Stomach (tissue), 4 donors: ENCODE results near the gene NELL1.

Experiments
- CTCF ChIP-seq, 7 experiments: fragments of 450-650 bp in 4 of 7; fragments of 200-600 bp in 3 of 7; sonication (generic) in 3 of 7; IDR thresholded peaks; one replicate each; pipeline ENCODE4 v1.5.1; 2016 to 2019; ENCODE audit warnings: antibody characterized with exemption in 7 of 7, control low read depth in 2 of 7, mild to moderate bottlenecking in 1 of 7
- EP300 ChIP-seq: sonication (generic); formaldehyde crosslinking; IDR thresholded peaks from one replicate; pipeline ENCODE4 v1.6.1; 2017; ENCODE audit warnings: antibody characterized with exemption
- POLR2A ChIP-seq, 4 donors: fragments of 450-650 bp; IDR thresholded peaks; one replicate each; pipeline ENCODE4 v1.6.1; 2016; ENCODE audit warnings: antibody characterized with exemption in 4 of 4, control low read depth in 2 of 4, mild to moderate bottlenecking in 1 of 4, moderate library complexity in 1 of 4
- POLR2AphosphoS5 ChIP-seq, 3 donors: sonication (generic); formaldehyde crosslinking; IDR thresholded peaks; one replicate each; pipeline ENCODE4 v1.6.1; 2016; ENCODE audit warnings: antibody characterized with exemption in 3 of 3

GRCh38 chr11:21567645-21568290 is 898.4 kb downstream of the NELL1 start:
- TF ChIP-seq CTCF (IDR thresholded peaks at IDR 0.05), result no peak
- no peak for TF ChIP-seq POLR2A (IDR thresholded peaks at IDR 0.05)
- no peak for TF ChIP-seq POLR2AphosphoS5 (IDR thresholded peaks at IDR 0.05)
- no peak for TF ChIP-seq EP300
